ENCODE results near the gene KRT2. TPM values are rescaled to one million over a fixed set of nuclear protein-coding genes. Genes with fewer than 3 reads are reported as not detected.

The KRT2 gene
- total and polyA plus RNA-seq, 10 of the 15 experiments (the other 5 are each of a cell fraction or from before 2014, with no cell fraction given) = 0.08 to 0.12 TPM; not detected in 8

DNA sequence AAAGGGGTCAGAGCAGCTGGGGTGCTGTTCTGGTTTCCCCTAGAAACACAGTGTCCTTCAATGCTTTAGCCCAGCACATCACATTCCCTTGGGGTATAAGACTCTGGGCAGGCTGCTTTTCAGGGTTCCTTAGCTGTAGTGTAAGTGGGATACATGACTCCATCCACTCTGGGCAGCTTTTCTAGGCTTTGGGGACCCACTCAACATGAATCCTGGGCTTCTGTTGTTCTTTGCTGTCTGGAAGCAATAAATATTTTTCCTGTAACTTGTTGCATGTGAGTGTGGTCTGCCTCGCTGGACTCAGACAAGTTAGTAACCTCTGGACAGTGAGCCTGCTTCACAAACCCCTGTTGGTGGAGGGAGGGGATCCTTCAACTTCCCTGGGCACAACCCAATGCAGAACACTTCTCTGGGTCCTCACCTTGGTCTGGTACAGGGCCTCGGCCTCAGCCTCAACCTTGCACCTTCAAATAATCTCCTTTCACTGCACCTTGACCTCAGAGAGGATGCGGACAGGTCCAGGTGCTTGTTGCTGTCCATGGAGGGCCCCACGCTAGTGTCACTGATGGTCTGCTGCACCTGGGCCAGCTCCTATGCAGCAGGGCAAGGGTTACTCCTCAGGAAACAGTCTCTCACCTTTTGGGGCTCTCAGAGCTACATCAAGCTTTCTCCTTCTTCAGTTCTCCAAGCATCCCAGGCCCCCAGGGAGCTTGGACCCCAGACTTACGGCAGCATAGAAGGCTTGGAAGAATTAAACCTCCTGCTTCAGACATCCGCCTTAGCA is 20.1 kb downstream of the KRT2 start:
- POLR2A ChIA-PET = no interaction called here

More for the DNA sequence above, 20.1 kb downstream of the KRT2 start:
- no TSS peak for BruUV-seq (replicated peaks)
- no peaks in the 10 kb centered on the region for H3K9me3 ChIP-seq (replicated peaks; ENCODE audit: control insufficient read depth, insufficient read depth, low read length)
- CTCF ChIA-PET = no interaction called here
- no peak overlapping the region for H3K9ac ChIP-seq (ENCODE audit: control insufficient read depth, insufficient read depth, low read length)
- no peak for ATAC-seq
- intact Hi-C loops (cut with micrococcal nuclease; ENCODE audit: unreplicated experiment) = no loop called here
- H3K27ac ChIP-seq (ENCODE audit: control insufficient read depth, insufficient read depth) = no peak overlapping the region
- H4K20me1 ChIP-seq (ENCODE audit: control insufficient read depth, insufficient read depth) = no peaks in the 10 kb centered on the region
- H3K4me1 ChIP-seq (ENCODE audit: control insufficient read depth, insufficient read depth, low read length) = no peaks in the 10 kb centered on the region
- DNase-seq (ENCODE audit: low read depth, low spot score) = no peak
- no peak overlapping the region for H3K4me2 ChIP-seq (ENCODE audit: control insufficient read depth, insufficient read depth)
- SMC1A ChIA-PET (ENCODE audit: uncharacterized antibody, unreplicated experiment) = no interaction called here
- H3K36me3 ChIP-seq (ENCODE audit: control insufficient read depth in 2 of 2, insufficient read depth in 2 of 2, low read length in 1 of 2) = no peaks in the 10 kb centered on the region
- H2AFZ ChIP-seq (ENCODE audit: control insufficient read depth, low read depth, low read length) = no peak overlapping the region
- H3K4me3 ChIP-seq = no peak overlapping the region
- RAD21 ChIA-PET (ENCODE audit: unreplicated experiment) = no interaction called here
- FAIRE-seq = no peak
- H3K27me3 ChIP-seq (replicated peaks in 1 of 2; ENCODE audit: control insufficient read depth in 2 of 2, insufficient read depth in 2 of 2, low read length in 1 of 2) = peaks cover 0 to 4% of the 10 kb centered on the region in 2 experiments; a peak in 2 of 4 replicates
- H3K79me2 ChIP-seq (ENCODE audit: control insufficient read depth, insufficient read depth, low read length) = no peaks in the 10 kb centered on the region
- 6% methylated on average over 6 of the region's 6 CpGs for WGBS (ENCODE audit: insufficient coverage, insufficient replicate concordance, low lambda C conversion rate, missing lambda C conversion rate)
- in situ Hi-C loops (cut with MboI) = no loop called here
- TF ChIP-seq, protein P1, sequence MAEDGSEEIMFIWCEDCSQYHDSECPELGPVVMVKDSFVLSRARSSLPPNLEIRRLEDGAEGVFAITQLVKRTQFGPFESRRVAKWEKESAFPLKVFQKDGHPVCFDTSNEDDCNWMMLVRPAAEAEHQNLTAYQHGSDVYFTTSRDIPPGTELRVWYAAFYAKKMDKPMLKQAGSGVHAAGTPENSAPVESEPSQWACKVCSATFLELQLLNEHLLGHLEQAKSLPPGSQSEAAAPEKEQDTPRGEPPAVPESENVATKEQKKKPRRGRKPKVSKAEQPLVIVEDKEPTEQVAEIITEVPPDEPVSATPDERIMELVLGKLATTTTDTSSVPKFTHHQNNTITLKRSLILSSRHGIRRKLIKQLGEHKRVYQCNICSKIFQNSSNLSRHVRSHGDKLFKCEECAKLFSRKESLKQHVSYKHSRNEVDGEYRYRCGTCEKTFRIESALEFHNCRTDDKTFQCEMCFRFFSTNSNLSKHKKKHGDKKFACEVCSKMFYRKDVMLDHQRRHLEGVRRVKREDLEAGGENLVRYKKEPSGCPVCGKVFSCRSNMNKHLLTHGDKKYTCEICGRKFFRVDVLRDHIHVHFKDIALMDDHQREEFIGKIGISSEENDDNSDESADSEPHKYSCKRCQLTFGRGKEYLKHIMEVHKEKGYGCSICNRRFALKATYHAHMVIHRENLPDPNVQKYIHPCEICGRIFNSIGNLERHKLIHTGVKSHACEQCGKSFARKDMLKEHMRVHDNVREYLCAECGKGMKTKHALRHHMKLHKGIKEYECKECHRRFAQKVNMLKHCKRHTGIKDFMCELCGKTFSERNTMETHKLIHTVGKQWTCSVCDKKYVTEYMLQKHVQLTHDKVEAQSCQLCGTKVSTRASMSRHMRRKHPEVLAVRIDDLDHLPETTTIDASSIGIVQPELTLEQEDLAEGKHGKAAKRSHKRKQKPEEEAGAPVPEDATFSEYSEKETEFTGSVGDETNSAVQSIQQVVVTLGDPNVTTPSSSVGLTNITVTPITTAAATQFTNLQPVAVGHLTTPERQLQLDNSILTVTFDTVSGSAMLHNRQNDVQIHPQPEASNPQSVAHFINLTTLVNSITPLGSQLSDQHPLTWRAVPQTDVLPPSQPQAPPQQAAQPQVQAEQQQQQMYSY (CRISPR knock-in tag; IDR thresholded peaks at IDR 0.05) = no peak
- no peak for TF ChIP-seq NBN (IDR thresholded peaks at IDR 0.05)
- TF ChIP-seq RAD51 (IDR thresholded peaks at IDR 0.05) = no peak

Data from GM12878 (cell line).